Activated CD8-positive, alpha-beta memory T cell treated with anti-CD3 and anti-CD28 coated beads, Interleukin-2, amount 10 ng/mL, durations not matched to agents 7 days and 5 days (primary cell): ENCODE data around the gene DOCK8. TPM values are rescaled to one million over a fixed set of nuclear protein-coding genes. Genes with fewer than 3 reads are reported as not detected.

Source experiments
- ATAC-seq: fragments of 150-1000 bp; cut with Tn5 transposase; one replicate; pipeline ENCODE4 v1.10.0; 2021; ENCODE audit warnings: moderate library complexity
- CTCF ChIA-PET: fragments of 350-600 bp; sonication (Branson Sonifier 250); formaldehyde crosslinking; loops from one replicate; lab custom pipeline; 2021; ENCODE audit warnings: antibody characterized with exemption; lab: Charles Lee
- DNase-seq: peaks from one replicate; pipeline ENCODE4 v3.0.0-alpha.2; 2020
- H3K27ac Mint-ChIP-seq: one replicate; pipeline ENCODE4 v1.8.0; 2021; ENCODE audit warnings: mild to moderate bottlenecking, mixed read lengths
- H3K27me3 Mint-ChIP-seq: one replicate; pipeline ENCODE4 v1.8.0; 2021; ENCODE audit warnings: mixed read lengths
- H3K36me3 Mint-ChIP-seq: one replicate; pipeline ENCODE4 v1.8.0; 2021; ENCODE audit warnings: mild to moderate bottlenecking, mixed read lengths
- H3K4me1 Mint-ChIP-seq: one replicate; pipeline ENCODE4 v1.8.0; 2021; ENCODE audit warnings: mixed read lengths
- H3K4me3 Mint-ChIP-seq: one replicate; pipeline ENCODE4 v1.8.0; 2021; ENCODE audit warnings: mild to moderate bottlenecking, moderate library complexity, mixed read lengths
- H3K9me3 Mint-ChIP-seq: one replicate; pipeline ENCODE4 v1.8.0; 2022; ENCODE audit warnings: low read depth, mixed read lengths
- total RNA-seq, 2 experiments: library from RNA; stranded (reverse); gene quantifications; one replicate each; pipeline ENCODE4 v1.2.3, GENCODE V29; 2021

The DOCK8 gene
- total RNA-seq, 2 experiments from 2014 or later = 374 to 389 TPM

- Mint-ChIP-seq H3K36me3 (peaks cover 4% of the 10 kb centered on the region), H3K27ac (no peak overlapping the region)
These were observed 297.2 kb downstream of the DOCK8 start for GRCh38 chr9:511861-512260.

GRCh38 chr9:512555-513272, 298.0 kb downstream of the DOCK8 start:
- DNase-seq = no peak
- peaks cover 18% of the 10 kb centered on the region for H3K4me1 Mint-ChIP-seq
- peaks cover 12% of the 10 kb centered on the region for H3K27me3 Mint-ChIP-seq
- H3K9me3 Mint-ChIP-seq = no peaks in the 10 kb centered on the region
- H3K27ac Mint-ChIP-seq = no peak overlapping the region
- no peak for ATAC-seq
- H3K4me3 Mint-ChIP-seq = no peak overlapping the region
- H3K36me3 Mint-ChIP-seq = peaks cover 4% of the 10 kb centered on the region
- CTCF ChIA-PET = no interaction called here

More at GRCh38 chr9:511861-512260, 297.2 kb downstream of the DOCK8 start:
- H3K9me3 Mint-ChIP-seq = no peaks in the 10 kb centered on the region
- no peak for DNase-seq
- no peak for ATAC-seq
- CTCF ChIA-PET = no interaction called here
- H3K27me3 Mint-ChIP-seq = peaks cover 12% of the 10 kb centered on the region
- peaks cover 18% of the 10 kb centered on the region for H3K4me1 Mint-ChIP-seq
- H3K4me3 Mint-ChIP-seq = no peak overlapping the region

Other genes starting within 250 kb of the DOCK8 start
- 10 to 100 TPM; 18.6 to 23.9 TPM for gene WASHC1, start 185.4 kb upstream of the DOCK8 start, total RNA-seq
- gene FOXD4, start 96.4 kb upstream of the DOCK8 start, total RNA-seq = under 1 TPM; 0.15 to 0.49 TPM
- gene ZNG1A, start 35.8 kb upstream of the DOCK8 start, total RNA-seq = 10 to 100 TPM; 40.0 to 56.4 TPM